Activated CD8-positive, alpha-beta memory T cell treated with anti-CD3 and anti-CD28 coated beads, Interleukin-2, amount 50 U/mL, for 24 hours (primary cell): ENCODE measurements around the gene FOXP4.

Experiments
- DNase-seq: peaks from one replicate; pipeline ENCODE4 v3.0.0-alpha.2; 2020; ENCODE audit errors: extremely low read depth

The FOXP4 gene

DNA sequence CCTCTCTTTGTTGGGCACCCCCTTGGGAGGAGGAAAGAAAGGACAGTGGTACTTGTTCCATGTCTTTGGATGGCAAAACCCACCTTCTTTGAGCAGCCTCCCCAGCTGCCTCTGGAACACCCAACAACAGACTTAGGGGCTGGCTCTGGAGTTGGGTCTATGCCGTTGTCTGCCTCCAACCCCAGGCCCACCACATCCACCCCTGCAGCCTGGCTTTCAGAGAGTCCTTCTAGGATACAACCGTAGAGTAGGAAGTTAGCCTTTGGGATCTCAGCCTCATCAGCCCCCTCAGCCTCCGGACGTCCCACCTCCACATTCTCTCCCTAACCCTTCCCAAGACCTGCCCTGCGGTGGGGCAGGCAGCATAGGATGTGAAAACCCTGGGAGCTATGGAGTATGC, 36.4 kb downstream of the FOXP4 start:
- DNase-seq = no peak

DNA sequence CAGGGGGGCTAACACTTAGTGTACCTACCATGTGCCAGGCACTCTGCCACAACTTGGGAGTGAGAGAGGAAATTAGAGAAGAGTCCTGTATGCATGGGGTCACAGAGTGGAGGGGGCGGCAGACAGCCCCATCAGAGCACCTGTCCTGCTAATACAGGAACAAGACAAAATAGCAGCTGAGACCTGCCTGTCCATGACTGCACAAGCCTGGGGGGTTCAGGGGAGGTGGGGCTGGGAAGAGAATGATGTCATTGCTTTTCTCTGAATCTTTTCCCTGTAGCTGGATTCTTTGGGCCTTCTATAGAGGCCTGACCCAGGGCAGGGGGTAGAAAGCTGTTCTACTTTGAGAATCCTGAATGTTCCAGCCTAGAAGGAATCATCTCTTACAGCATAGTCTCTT, 37.4 kb downstream of the FOXP4 start:
- DNase-seq = no peak

DNA sequence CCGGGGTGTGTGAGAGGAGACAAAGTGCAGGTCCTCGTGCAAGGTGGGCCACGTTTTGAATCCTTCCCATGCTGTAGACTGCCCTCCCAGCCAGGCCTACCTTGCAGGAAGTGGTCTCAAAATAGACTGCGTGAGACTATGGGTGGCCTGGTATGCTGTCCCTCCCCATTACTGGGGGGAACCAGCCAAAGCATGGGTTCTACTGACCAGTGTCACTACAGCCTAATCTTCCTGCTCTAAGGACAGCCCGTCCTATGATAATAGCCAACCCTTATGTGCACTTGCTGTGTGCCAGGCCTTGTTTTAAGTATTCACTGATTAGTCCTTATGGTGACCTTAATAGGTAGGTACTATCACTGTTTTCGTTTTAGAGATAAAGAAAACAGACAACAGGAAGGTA, 38.0 kb downstream of the FOXP4 start:
- DNase-seq = no peak

DNA sequence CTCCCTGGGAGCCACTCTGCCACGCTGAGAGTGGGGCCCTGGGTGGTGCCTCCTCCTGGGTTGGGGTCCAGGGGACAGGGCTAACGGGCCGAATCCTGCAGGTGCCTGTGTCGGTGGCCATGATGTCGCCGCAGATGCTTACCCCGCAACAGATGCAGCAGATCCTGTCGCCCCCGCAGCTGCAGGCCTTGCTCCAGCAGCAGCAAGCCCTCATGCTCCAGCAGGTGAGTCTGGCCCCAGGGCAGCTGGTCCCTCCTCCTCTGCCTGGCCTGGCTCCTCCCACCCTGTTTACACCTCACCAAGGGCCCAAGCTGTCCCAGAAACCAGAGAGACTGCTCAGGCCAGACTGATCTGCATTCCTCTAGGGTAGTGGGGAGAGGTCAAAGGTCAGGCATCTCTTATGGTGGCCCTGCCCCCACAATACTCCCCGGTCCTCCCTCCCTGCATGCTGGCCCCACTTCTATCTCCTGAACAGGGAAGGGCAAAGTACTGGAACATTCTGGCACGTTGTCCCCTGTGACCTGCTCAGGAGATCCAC, 38.6 kb downstream of the FOXP4 start:
- no peak for DNase-seq

DNA sequence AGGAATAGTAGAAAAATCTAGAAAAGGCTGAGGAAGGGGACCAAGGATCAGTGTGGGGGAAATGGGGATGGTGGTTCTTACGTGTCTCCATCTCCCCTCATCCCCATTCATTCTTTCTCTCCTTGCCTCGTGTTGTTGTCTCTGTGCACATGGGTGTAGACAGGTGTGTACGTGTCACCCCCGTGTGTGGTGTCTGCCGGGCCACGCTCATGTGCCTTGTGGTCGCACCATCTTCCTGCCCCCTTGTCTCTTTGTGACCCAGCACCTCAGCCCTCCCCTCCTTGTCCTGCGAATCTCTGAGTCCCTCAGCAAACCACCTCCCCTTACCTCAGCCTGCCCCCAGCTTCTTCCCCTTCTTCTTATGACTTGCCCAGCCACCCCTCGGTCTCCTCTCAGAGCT, 39.4 kb downstream of the FOXP4 start:
- DNase-seq = no peak

DNA sequence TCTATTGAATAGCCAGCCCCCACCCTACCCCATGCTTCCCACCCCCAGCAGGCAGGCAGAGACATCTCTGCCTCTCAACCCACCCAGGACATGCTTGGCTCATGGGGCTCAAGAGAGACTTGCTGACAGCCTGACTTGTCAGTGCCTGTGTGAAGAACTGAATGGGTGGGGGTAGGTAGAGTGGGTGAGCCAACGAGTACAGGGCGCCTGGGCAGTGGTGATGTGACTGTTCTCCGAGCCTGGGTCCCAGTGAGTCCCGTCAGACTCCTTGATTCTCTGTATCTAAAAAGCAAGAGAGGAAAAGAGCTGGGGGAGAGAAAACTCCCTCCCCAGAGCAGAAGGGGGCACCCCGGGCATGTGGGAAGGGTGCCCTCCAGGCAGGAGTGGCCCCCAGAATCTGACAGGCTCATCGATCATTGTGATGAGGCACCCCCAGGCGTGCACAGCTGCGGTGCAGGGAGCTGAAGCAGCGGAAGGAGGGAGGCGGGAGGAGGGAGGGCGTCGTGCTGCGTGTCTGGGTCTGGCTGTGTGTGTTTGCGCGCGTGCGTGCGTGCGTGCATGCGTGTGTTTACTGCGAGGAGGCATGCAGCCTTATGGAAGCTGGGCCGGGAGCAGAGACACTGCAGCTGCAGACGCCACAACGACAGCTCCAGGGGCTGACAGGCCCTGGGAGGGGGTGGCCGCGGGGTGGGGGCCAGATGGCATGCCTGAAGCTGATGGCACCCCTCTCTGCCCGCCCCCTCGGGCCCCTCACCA, 40.2 kb downstream of the FOXP4 start:
- DNase-seq = no peak

DNA sequence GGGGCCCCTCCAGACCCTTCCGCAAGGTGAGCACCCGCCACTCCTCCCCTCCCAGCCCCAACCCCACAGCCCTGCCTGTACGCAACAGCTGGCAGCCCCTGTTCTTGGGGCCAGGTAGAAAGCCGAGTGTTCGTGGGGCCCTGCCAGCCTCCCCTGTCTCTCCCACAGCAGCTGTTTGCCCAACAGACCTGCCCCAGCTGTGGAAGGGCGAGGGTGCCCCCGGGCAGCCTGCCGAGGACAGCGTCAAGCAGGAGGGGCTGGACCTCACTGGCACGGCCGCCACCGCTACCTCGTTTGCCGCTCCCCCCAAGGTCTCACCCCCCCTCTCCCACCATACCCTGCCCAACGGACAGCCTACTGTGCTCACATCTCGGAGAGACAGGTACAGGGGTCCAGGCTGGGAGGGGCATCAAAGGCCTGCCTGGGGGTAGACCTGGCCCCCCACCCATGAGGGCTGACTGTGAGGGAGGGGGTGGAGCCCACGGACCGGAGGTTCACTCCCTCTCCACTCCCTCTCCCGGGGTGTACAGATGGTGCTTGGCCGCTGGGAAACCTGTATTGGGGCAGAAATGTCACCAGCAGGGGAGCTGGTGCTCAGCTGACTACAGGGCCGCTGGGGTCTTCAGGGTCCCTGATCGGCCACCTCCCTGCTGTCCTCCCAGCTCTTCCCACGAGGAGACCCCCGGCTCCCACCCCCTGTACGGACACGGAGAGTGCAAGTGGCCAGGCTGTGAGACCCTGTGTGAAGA, 41.1 kb downstream of the FOXP4 start:
- DNase-seq = no peak

DNA sequence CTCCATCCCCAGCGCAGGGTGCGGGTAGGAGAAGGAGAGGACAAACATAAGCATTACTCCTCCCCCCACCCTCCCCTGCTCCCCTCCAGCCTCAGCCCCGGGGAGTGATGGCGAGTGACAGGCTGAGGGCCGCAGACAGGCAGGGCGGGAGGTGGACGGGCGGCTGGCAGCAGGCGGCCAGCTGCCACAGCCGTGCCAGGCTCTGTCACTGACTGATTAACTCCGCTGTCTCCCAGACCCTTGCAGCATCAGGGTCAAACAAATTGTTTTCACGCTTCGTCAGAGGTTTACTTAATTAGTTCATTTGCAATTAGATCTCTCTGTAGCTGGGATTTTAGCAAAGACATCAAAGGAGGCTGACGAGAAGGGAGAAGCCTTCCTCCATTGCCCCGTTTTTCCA, 41.9 kb downstream of the FOXP4 start:
- no peak for DNase-seq

DNA sequence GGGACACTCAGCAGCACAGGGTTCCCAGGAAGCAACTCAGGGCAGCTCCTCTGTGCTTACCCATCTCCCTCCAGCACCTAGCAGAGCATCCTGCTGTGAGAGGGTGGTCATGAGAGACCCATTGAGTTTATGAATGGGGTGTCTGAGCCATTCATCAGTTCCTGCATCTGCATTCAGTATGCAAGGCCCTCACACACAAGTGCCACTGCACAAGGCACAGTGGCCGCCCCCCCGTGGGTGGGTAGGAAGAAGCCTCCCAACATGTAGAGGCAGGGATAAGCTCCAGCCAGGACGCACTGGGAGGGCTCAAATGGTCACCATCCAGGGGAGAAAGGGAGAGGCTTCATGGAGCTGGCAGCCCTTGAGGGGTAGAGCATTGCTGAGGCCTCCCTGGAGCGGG, 43.0 kb downstream of the FOXP4 start:
- no peak for DNase-seq

DNA sequence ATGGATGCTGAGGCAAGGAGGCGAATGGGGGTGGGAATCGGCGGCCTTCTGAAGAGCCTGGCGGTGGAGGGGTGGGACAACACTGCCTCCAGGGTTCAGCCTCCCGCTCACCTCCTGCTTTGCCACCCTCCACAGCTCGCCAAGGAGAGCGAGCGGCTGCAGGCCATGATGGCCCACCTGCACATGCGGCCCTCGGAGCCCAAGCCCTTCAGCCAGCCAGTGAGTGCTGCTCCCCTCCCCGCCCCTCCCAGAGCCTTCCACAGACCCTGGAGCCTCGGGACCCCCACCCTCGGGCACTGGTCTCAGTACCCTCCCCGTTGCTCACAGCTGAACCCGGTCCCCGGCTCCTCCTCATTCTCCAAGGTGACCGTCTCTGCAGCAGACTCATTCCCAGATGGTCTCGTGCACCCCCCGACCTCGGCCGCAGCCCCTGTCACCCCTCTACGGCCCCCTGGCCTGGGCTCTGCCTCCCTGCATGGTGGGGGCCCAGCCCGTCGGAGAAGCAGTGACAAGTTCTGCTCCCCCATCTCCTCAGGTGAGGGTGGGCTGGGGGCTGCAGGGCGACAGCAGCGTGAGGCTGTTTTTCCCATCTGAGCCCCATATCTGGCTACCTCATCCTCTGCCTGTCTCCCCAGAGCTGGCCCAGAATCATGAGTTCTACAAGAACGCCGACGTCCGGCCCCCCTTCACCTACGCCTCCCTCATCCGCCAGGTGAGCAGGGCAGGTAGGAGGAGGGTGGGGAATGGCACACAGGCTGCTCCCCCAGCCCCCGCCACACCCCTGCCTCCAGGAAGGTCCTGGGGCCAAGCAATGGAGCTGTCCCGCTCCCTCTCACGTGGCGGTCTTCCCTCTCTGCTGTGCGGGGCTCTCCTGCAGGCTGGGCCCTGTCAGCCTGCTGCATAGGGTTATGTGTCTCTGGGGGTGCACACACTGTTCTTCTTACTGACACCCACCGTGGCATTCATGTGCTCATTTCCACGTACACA, 43.7 kb downstream of the FOXP4 start:
- DNase-seq = no peak

DNA sequence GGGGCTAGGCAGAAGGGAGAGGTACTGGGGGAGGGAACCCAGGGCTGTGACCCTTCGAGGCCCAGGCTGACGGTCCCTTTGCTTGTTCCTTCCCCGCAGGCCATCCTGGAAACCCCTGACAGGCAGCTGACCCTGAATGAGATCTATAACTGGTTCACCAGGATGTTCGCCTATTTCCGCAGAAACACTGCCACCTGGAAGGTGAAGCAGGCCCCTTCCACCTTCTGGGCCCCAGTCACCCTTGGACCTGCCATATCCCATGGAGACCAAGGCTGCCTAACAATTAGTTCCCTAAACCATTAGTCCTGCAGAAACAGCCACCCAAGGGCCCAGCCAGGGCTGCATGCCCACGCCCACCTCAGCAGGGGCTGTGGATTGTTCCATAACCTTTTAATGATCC, 44.9 kb downstream of the FOXP4 start:
- DNase-seq = no peak

DNA sequence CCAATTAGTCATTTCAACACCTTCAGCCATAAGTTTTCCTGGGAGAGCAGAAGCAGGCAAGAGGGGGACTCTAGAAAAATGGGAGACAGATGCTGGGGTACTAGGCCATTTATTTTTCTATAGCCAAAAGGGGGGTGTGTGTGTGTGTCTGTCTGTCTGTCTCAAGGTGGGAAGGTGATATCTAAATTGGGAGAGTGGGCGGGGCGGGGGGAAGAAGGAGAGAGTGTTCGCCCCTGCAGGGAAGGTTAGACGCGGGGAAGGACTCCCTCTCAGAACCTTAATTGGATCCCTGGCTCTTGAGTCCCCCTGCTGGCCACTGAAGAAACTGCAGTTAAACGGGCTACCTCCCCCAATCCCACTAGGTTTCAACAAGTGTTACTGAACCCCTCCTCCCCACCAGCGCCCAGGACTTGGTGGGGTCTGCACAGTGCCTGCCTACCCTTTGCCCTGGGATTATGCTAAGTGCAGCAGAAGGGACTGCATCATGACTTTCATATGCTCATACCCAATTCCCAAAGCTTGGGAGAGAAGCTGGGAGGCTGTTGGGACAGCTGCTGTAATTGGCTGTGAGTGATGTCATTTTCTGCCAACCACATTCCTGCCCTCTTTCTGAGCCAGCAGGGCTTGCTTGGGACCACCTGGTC, 45.8 kb downstream of the FOXP4 start:
- DNase-seq = peak; percentile 53

DNA sequence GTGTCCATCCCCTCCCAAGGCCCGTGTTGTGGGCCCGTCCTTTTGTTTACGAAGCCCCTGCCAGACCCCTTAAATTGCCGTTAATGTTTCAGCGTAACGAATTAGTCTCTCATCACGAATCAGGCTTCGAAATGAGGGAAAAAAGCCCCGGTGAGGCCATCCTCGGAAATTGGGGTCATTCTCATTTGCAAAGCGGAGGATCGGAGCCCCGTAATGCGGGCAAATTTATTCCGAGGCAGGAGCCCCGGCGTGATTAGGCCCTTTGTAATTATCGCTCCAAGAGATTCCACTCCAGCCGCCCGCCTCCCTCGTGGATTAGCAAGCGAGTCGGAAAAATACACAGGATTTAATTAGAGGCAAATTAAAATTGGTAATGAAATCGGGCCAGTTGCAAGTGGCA, 47.2 kb downstream of the FOXP4 start:
- DNase-seq = no peak

DNA sequence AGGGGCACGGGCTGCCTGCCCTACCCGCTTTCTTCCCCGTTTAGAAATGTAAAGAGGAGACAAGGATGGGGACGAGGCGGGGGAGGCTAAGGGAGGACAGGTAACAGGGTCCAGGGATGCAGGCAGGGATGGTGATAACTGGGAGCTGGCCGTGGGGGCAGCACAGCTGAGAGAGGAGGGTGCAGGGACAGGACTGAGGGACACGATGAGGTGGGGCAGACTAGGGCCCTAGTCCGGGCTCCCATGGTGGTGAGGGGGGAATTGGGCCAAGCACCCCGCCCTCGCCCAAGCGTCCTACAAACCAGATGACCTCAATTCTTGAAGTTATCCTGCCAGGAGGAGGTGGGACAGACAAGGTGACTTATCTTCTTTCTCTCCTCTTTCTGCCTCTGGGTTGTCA, 47.7 kb downstream of the FOXP4 start:
- no peak for DNase-seq

DNA sequence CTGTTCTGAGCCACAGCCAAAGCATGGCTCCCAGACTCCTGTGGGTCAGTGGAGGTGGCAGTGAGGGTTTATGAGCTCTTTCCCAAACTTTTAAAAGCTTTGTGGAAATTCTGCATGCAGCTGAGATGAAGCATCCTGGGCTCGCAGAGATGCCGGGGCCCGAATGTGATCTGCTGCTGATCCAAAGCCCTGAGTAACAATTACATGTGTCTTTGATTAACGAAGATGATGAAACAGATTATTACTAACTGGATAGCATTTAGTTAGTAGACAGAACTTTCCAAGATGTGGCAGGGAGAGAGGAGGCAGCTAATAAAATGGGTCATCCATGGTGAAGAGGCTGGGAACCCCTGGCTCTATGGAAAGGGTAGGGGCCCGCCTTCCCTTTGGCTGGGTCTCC, 48.1 kb downstream of the FOXP4 start:
- DNase-seq = no peak

DNA sequence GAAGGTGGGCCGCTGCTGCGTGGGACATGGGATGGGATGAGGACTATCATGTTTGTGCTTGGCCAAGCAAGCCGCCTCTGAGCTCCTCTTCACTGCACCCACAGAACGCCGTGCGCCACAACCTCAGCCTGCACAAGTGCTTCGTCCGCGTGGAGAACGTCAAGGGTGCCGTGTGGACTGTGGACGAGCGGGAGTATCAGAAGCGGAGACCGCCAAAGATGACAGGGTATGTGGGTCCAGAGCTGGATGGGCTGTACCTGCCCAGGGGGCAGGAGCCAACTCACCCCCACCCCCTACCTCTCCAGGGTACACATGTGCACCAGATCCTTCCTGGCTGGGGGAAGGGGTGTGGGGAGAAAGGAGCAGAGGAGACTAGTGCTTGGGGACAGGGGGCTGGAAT, 48.6 kb downstream of the FOXP4 start:
- DNase-seq = no peak

DNA sequence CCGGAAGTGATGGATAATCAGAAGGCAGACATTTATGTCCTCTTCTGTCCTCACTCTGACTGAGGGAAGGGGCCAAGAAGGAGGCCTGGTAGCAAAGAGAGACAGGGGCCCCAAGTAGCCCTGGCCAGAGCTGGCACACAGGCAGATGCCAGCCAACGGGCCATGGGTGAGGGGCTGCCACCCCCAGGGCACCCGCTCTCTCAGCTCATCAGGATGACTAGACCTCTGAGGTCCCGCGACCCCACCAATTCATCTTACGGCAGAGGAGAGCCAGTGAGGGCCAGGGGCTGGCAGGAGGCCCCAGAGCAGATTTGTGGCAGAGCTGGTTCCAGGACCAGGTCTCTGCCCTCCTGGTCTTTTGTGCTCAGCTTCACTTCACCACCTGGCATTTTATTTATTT, 49.0 kb downstream of the FOXP4 start:
- no peak for DNase-seq

DNA sequence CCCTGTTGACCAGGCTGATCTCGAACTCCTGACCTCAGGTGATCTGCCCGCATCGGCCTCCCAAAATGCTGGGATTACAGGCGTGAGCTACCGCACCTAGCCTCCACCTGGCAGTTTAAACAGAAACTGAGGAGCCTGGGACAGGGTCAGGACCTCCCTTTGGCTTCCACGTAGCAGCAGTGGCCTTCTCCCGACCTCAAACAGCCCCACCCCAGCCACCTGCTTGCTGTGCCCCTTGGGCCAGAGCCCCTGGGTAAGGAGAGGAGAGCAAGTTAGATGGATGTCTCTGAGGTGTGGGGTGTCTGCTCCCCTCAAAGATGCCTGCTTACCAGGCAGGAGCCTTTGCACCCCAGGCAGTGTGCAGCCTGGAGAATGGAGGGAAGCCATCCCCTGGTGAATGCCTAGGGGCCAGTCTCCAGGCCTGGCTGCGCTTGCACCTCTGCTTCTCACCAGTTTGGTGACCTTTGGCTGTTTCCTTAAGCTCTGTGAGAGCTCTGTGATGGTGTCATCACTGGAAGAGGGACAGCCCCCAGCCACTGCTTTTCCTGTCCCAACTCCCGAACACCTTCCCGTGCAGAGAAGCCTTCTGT, 50.0 kb downstream of the FOXP4 start:
- no peak for DNase-seq

DNA sequence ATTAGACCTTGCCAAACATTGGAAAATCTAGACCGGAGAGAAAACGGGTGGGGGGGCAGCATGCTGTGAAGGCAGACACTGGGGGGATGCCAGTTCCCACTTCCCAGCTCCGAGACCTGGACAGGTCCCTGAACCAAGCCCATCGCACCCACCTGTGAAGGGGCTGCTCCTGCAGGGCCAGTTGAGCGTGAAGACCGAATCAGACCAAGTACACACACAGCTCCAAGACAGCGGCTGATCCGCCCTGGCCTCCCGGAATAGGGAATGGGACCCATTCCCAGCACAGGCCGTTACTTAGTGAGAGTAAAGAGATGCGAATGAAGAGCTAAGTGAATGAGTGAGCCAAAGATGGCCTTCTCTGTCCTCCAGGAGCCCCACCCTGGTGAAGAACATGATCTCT, 50.6 kb downstream of the FOXP4 start:
- no peak for DNase-seq

DNA sequence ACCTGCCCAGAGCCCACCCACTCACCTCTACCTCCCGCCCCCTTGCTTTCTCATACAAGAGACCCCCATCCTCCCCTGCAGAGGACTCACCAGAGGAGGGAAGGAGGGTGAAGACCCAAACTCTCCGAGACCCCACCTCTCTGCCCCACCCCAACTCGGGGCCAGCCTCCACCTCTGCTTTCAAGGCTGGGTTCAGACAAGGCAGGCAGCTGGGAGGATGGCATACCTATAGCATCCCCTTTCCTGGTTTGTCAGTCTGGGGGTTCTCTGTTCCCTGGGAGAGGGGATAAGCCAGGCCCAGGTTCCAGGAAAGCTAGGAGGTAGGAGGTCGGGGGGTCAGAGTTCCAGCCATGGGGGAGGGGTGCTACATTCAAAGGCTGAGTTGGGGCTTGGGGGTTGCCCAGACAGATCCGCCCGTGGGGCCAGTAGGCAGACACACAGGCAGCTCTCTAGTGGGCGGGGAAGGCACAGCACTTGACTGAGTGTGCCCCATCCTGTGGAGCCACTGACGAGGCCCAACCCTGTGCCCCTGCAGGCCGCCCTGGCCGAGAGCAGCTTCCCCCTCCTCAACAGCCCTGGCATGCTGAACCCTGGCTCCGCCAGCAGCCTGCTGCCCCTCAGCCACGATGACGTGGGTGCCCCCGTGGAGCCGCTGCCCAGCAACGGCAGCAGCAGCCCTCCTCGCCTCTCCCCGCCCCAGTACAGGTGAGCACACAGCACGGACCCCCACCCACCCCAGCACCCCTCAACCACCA, 51.2 kb downstream of the FOXP4 start:
- no peak for DNase-seq

DNA sequence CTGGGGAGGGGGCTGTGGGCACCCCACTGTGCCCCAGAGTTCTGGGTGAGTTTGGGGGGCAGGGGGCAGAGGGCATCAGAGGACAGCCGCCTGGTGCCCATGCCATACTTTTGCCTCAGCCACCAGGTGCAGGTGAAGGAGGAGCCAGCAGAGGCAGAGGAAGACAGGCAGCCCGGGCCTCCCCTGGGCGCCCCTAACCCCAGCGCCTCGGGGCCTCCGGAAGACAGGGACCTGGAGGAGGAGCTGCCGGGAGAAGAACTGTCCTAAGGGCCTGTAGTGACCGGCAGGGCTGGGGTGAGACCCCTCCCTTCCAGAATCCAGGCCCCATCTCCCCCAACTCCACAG, 52.5 kb downstream of the FOXP4 start:
- DNase-seq = no peak
